ENCODE results near the gene BTBD17. TPM values are rescaled to one million over a fixed set of nuclear protein-coding genes. Genes with fewer than 3 reads are reported as not detected.

BTBD17 gene
- polyA plus RNA-seq, 1 of the 3 experiments (the other 2 are of a cell fraction), result not detected

DNA sequence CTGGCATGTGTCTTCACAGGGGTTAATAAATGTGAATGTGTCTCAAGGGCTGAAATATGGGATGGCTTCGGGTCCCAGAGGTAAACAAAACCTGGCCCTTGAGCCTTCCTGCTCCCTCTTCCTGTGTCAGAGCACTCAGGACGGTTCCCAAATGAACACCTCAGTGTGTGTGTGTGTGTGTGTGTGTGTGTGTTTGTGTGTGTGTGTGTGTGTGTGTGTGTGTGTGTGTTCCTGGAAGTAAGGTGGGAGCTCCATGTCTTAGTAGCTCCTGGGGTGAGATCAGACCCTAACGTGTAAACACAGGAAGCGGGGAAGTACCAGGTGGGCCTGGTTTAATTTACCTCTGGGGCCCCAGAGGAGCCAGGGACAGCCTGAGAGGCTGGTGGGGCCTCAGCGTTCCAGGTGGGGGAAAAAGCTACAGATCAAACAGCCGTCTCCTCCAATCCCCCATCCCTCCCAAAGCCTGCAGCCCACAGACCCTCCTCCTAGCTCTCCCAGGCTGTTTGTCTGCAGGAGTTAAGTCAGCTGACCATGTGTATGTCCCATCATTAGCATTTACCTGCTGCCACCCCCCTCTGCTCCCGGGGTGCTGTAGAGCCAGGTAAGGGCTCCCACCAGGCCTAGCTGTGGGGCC lies 29.5 kb downstream of the BTBD17 start (continued):
- no peak for TF ChIP-seq RFX5 (IDR thresholded peaks at IDR 0.05; ENCODE audit: low read length)
- no peak for TF ChIP-seq EZH2phosphoT487 (IDR thresholded peaks at IDR 0.05; ENCODE audit: borderline replicate concordance, low read depth)
- TF ChIP-seq ELF1 (IDR thresholded peaks at IDR 0.05), result no peak

DNA sequence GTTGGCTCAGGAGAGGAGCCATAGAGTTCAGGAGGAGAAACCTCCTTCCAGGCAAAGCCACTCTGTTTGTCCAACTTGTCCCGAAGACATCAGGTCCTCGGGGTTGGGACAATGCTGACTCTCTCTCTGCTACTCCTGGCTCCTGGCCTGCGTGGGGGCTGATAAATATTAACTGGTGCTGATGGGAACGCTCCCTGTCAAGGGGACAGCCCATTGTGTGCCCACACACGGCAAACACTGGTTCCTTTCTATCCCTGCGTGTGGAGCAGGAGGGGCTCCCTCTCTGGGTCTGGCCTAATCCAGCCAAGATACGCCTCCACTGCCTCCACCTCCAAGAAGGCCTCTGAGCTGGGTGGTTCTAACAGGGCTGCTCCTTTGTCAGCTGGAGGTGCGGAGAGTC lies 31.2 kb downstream of the BTBD17 start:
- H4K20me1 ChIP-seq (ENCODE audit: insufficient read depth), result no peaks in the 10 kb centered on the region
- H3K4me1 ChIP-seq (ENCODE audit: control insufficient read depth in 1 of 2, insufficient read depth in 2 of 2, low read depth in 1 of 2, low read length in 1 of 2), result peaks cover 0 to 3% of the 10 kb centered on the region in 2 experiments; a peak in 1 of 4 replicates
- no peak overlapping the region for H3K4me3 ChIP-seq (ENCODE audit: low read depth in 2 of 2, low read length in 1 of 2)
- no peaks in the 10 kb centered on the region for H3K27me3 ChIP-seq (ENCODE audit: insufficient read depth)
- no peaks in the 10 kb centered on the region for H3K79me2 ChIP-seq (ENCODE audit: insufficient read depth)
- no peak overlapping the region for H2AFZ ChIP-seq (ENCODE audit: low read depth)
- TF ChIP-seq ELF1 (IDR thresholded peaks at IDR 0.05), result no peak
- no peak for TF ChIP-seq YY1 (IDR thresholded peaks at IDR 0.05; ENCODE audit: low read depth)
- TF ChIP-seq POLR2AphosphoS5 (IDR thresholded peaks at IDR 0.05; ENCODE audit: low read depth, low read length), result no peak
- no peak for TF ChIP-seq RCOR1 (IDR thresholded peaks at IDR 0.05; ENCODE audit: low read length)
- no peak for TF ChIP-seq FOXJ3 (CRISPR knock-in tag; IDR thresholded peaks at IDR 0.05)
- no peak for TF ChIP-seq MEF2A (IDR thresholded peaks at IDR 0.05; ENCODE audit: borderline replicate concordance, low read depth)
- no peak for TF ChIP-seq RXRA (IDR thresholded peaks at IDR 0.05; ENCODE audit: borderline replicate concordance, low read depth)
- no peak for TF ChIP-seq TEAD4 (IDR thresholded peaks at IDR 0.05; ENCODE audit: borderline replicate concordance, insufficient read depth)
- TF ChIP-seq, protein P1, sequence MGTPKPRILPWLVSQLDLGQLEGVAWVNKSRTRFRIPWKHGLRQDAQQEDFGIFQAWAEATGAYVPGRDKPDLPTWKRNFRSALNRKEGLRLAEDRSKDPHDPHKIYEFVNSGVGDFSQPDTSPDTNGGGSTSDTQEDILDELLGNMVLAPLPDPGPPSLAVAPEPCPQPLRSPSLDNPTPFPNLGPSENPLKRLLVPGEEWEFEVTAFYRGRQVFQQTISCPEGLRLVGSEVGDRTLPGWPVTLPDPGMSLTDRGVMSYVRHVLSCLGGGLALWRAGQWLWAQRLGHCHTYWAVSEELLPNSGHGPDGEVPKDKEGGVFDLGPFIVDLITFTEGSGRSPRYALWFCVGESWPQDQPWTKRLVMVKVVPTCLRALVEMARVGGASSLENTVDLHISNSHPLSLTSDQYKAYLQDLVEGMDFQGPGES (IDR thresholded peaks at IDR 0.05; ENCODE audit: low read depth, low read length), result no peak
- TF ChIP-seq, protein P2, sequence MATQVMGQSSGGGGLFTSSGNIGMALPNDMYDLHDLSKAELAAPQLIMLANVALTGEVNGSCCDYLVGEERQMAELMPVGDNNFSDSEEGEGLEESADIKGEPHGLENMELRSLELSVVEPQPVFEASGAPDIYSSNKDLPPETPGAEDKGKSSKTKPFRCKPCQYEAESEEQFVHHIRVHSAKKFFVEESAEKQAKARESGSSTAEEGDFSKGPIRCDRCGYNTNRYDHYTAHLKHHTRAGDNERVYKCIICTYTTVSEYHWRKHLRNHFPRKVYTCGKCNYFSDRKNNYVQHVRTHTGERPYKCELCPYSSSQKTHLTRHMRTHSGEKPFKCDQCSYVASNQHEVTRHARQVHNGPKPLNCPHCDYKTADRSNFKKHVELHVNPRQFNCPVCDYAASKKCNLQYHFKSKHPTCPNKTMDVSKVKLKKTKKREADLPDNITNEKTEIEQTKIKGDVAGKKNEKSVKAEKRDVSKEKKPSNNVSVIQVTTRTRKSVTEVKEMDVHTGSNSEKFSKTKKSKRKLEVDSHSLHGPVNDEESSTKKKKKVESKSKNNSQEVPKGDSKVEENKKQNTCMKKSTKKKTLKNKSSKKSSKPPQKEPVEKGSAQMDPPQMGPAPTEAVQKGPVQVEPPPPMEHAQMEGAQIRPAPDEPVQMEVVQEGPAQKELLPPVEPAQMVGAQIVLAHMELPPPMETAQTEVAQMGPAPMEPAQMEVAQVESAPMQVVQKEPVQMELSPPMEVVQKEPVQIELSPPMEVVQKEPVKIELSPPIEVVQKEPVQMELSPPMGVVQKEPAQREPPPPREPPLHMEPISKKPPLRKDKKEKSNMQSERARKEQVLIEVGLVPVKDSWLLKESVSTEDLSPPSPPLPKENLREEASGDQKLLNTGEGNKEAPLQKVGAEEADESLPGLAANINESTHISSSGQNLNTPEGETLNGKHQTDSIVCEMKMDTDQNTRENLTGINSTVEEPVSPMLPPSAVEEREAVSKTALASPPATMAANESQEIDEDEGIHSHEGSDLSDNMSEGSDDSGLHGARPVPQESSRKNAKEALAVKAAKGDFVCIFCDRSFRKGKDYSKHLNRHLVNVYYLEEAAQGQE (IDR thresholded peaks at IDR 0.05; ENCODE audit: low read depth, low read length), result no peak
- TF ChIP-seq GATA2 (CRISPR knock-in tag; IDR thresholded peaks at IDR 0.05), result no peak
- TF ChIP-seq EZH2phosphoT487 (IDR thresholded peaks at IDR 0.05; ENCODE audit: borderline replicate concordance, low read depth), result no peak
- no peak for TF ChIP-seq FOSL2 (IDR thresholded peaks at IDR 0.05; ENCODE audit: borderline replicate concordance, low read depth)
- TF ChIP-seq, protein P3, sequence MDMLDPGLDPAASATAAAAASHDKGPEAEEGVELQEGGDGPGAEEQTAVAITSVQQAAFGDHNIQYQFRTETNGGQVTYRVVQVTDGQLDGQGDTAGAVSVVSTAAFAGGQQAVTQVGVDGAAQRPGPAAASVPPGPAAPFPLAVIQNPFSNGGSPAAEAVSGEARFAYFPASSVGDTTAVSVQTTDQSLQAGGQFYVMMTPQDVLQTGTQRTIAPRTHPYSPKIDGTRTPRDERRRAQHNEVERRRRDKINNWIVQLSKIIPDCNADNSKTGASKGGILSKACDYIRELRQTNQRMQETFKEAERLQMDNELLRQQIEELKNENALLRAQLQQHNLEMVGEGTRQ (IDR thresholded peaks at IDR 0.05; ENCODE audit: borderline replicate concordance, low read depth, low read length), result no peak
- TF ChIP-seq SIN3A (IDR thresholded peaks at IDR 0.05; ENCODE audit: borderline replicate concordance, low read depth, low read length), result no peak
- H3K9me2 ChIP-seq, result no peaks in the 10 kb centered on the region
- DNase-seq, result no peak
- H3K36me3 ChIP-seq (replicated peaks in 1 of 2; ENCODE audit: control insufficient read depth in 1 of 2, insufficient read depth in 2 of 2, low read length in 1 of 2), result no peaks in the 10 kb centered on the region
- H3K9ac ChIP-seq, result no peak overlapping the region
- WGBS (ENCODE audit: low lambda C conversion rate), result 16% methylated on average over 6 of the region's 8 CpGs
- H3F3A ChIP-seq (replicated peaks; ENCODE audit: insufficient read depth), result no peaks in the 10 kb centered on the region
- H3K4me2 ChIP-seq, result no peak overlapping the region
- H3K27ac ChIP-seq (ENCODE audit: low read depth in 2 of 2, low read length in 1 of 2), result no peak overlapping the region
- H3K9me3 ChIP-seq, result no peaks in the 10 kb centered on the region
- ChIA-PET CTCF (interaction anchor here (0.8 to 2.2 kb wide), 5 partner anchors 10 to 49 kb away, joined by 3 to 8 read pairs (median 4); no protein-coding TSS in a partner anchor), POLR2A (no interaction called here)
